ENCODE measurements around the gene MAST4.

DNA sequence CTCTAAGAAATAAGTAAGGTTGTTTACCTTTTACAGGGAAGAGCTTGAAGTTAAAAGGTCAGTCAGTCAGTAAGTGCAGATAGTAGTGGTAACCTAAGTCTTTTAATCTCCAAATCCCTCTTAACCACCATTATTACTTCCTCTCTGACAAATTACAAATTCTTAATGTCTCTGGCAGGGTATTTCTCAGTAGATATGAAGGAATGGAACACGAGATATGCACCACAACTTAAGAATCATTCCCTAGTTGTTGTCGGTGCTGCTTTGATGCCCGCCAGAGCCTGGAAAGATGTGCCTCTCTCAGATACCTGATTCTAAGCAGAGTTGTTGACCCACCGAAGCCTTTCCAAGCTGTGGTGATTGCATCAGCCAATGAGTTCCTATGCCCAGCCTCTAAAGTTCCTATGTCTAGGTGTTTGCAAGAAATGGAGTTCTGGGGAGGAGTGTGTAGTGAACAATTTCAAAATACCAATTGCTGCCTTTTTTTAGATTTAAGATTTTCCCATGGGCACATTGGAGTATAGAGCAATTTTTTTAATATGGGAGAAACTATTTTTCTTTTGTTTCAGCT is 521.9 kb downstream of the MAST4 start:
- TF ChIP-seq POLR2A (IDR thresholded peaks at IDR 0.05): no peak
- no peak for TF ChIP-seq CTCF (IDR thresholded peaks at IDR 0.05)
- no peak for TF ChIP-seq POLR2AphosphoS5 (IDR thresholded peaks at IDR 0.05)
